ES-I3 (cell line): ENCODE data around the gene SIRPG.
"Not testable (repeated sequence)": the region's sequence is repeated elsewhere in the genome, so short reads cannot be mapped to it uniquely, and the experiment has no call there.

Experiments used
- H3K36me3 ChIP-seq: 2 replicates; pipeline ENCODE4 v1.6.1; 2013; ENCODE audit warnings: mild to moderate bottlenecking, low read length, control low read depth, moderate library complexity; ENCODE audit not compliant: insufficient read depth
- H3K4me1 ChIP-seq: 2 replicates; pipeline ENCODE4 v1.6.1; 2013; ENCODE audit warnings: mild to moderate bottlenecking, control low read depth, low read length; ENCODE audit not compliant: insufficient read depth
- H3K9ac ChIP-seq: 2 replicates; pipeline ENCODE4 v1.6.1; 2013; ENCODE audit warnings: low read depth, mild to moderate bottlenecking, low read length, moderate library complexity
- H3K9me3 ChIP-seq: 2 replicates; pipeline ENCODE4 v1.6.1; 2013; ENCODE audit warnings: mild to moderate bottlenecking, low read length, moderate library complexity; ENCODE audit not compliant: control insufficient read depth, insufficient read depth

Gene SIRPG

DNA sequence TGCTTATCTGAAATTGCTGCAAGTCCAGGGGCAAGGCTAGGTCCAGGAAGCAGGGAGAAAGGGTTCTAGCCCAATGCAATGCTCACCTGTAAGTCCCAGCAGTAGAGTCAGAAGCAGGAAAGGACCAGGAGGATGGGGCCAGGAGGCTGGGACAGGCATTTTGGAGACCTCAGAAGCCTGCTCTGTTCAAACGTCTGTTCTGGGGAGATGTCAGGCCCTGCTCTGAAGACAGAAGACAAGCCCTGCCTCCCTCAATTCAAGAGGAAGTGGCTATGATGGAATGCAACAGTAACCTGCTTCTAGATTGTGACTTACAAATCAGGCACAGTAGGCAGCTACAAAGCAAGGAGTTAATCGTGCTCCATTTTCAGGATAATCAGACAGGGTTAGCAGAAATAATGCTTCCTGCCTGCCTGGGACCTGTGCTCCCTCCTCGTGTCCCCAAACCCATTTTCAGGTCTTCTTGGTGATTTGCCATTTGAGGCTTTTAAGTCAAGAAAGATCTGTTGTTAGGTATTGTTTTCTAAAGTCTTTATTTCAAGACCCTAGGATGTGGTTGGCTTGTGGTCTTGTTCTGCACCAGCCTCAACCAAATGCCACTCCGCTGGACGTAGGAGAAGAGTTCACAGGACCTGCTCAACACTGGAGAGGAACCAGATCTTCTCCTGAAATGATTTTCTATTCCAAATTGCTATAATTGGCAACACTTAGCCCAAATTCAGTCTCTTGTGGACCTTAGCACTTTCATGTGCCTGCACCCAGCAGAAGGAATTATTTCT lies at the start of gene SIRPG:
TSS of gene SIRPG (minus strand) at position 224 of the 779 bp plus-strand sequence. CDS start at position 159, 65 bp downstream.
- Histone ChIP-seq H3K4me1 (no peaks in the 10 kb centered on the region), H3K9ac (no peak within 1 kb of the TSS), H3K36me3 (no peaks in the 10 kb centered on the region), H3K9me3 (no peaks in the 10 kb centered on the region)

DNA sequence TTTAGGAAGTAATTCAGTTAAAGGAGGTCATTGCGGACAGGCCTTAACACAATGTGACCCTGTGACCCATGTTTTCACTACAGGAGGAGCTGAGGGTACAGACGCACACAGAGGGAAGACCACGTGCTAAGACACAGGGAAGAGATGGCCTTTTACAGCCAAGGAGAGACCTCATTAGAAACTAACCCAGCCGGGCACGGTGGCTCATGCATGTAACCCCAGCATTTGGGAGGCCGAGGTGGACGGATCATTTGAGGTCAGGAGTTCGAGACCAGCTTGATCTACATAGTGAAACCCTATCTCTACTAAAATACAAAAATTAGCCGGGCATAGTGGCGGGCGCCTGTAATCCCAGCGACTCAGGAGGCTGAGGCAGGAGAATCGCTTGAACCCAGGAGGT lies 49.3 kb upstream of the SIRPG start:
- not testable (repeated sequence) for H3K9me3 ChIP-seq, H3K4me1 ChIP-seq, H3K36me3 ChIP-seq, H3K9ac ChIP-seq

DNA sequence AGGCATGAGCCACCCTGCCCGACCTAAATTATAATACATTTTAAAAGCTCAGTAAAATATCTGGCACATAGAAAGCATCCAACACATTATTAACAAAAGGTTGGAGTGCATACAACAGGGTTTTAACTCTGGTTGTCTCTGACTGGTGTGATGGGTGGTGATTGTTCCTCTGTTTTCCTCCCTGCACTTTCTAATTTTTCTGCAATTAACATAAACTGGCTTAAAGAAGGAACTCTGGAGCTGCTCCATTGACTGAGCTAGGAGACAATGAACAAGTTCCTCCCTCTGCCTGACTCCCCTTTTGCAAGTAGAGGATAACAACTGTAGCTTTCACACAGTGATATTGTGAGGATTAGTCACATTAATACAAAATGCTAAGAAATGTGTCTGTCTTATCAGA lies 48.5 kb upstream of the SIRPG start:
- H3K9ac ChIP-seq = no peak overlapping the region
- H3K4me1 ChIP-seq = no peaks in the 10 kb centered on the region
- no peaks in the 10 kb centered on the region for H3K36me3 ChIP-seq
- no peaks in the 10 kb centered on the region for H3K9me3 ChIP-seq

DNA sequence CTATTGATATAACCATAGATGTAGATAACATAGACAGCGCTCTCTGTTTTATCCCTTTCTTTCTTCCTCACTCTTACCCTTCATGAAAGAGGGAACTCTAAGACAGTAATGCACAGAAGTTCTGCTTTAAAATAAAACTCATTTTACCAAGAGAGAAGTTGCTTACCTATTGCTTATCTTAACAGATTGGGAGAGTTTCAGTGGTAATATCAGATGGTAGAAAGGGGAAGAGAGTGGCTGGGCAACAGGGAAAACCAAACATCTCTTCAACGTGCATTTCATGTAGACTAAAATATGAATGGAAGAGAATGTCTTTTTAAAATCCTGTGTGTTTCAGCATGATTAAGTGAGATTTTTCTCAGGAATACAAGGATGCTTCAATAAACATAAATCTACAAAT lies 45.3 kb upstream of the SIRPG start:
- H3K9me3 ChIP-seq = no peaks in the 10 kb centered on the region
- H3K4me1 ChIP-seq = no peaks in the 10 kb centered on the region
- H3K9ac ChIP-seq = no peak overlapping the region
- no peaks in the 10 kb centered on the region for H3K36me3 ChIP-seq

DNA sequence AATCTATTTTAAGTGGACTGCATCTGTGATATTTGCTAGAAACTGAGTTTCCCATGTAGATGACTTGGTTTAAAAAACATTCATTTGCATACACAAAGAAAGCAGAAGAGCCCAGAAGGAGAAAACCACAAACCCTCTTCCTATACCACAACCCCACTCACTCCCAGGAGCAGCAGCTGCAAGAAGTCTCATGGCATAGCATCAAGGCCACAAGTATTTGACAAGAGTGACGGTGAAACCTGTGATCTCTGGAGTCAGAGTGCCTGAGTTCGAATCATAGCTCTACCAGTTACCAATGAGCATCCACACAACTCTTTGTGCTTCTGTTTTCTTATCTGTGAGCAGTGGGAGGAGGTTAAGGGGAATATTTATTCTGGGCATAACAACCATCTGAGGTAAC lies 44.7 kb upstream of the SIRPG start:
- Histone ChIP-seq H3K4me1 (no peaks in the 10 kb centered on the region), H3K9ac (no peak overlapping the region), H3K36me3 (no peaks in the 10 kb centered on the region), H3K9me3 (no peaks in the 10 kb centered on the region)

DNA sequence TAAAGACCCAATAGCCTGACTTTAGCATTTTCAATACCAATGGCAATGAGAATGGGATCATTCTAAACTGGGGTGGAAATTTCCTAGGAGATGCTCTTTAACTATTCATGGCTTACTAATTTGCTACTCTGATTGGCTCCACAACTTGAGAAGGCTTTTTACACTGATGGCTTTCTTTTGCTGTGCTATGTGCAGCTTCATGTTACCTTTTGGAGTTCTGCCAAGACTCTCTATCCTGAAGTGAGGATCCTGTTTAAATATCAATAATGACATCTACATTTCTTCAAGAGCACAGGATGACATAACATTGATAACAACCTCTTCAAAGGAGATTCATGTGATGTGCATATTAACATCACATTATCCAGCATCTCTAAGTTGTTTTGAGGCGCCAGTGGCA lies 43.4 kb upstream of the SIRPG start:
- no peaks in the 10 kb centered on the region for H3K36me3 ChIP-seq
- H3K9me3 ChIP-seq = no peaks in the 10 kb centered on the region
- no peaks in the 10 kb centered on the region for H3K4me1 ChIP-seq
- H3K9ac ChIP-seq = no peak overlapping the region

DNA sequence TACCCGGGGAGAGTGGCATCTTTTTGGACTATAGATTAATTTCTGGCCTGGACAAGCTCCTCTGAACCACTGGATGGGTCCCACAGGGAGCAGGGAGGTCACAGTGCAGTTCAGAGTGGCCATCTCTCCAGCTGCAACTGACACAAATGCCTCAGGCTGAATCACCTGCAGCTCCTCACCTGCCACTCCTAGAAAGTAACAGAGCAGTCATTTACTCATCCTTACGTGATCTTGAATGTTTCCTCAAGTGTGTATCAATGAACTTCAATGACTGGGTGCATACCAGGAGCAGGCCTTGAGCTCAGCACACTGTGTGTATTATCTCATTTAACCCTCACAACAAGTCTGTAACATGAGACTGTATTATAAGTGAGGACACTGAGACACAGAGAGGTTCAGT lies 40.0 kb upstream of the SIRPG start:
- Histone ChIP-seq H3K9ac (no peak overlapping the region), H3K36me3 (no peaks in the 10 kb centered on the region), H3K4me1 (no peaks in the 10 kb centered on the region), H3K9me3 (no peaks in the 10 kb centered on the region; the same call in 1 of the 2 replicates)

DNA sequence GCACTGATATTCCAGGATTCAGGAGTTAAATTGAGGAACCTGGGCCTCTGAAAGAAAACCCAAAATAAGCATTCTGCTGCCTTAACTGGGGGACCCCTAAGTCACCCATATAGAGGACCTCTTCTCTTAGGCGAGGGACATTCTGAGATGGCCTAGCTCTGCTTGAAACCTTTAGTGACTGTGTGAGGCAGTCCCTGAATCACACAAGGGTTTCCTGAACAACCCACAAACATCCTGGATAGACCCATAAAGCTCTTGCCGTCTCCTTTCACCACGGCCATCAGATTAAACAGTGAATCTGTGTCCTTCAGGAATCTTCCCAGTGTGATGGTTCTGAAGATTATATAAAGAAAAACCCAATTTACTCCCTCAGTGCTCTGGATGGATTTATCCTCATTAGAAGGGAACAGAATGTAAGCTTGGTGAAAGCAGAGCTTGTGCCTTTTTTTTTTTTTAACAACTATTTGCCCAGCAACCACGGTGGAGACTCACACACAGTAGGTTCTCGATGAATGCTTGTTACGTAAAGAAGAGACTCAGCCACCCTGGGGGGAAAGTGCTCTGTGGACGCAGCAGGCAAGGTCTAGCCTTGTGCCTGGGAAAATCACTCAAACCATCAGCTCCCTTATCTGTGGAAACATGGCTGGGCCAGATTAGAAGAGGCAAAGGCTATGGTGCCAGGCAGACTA lies 39.1 kb upstream of the SIRPG start:
- H3K9me3 ChIP-seq = no peaks in the 10 kb centered on the region; the same call in 1 of the 2 replicates
- H3K36me3 ChIP-seq = no peaks in the 10 kb centered on the region
- no peaks in the 10 kb centered on the region for H3K4me1 ChIP-seq

DNA sequence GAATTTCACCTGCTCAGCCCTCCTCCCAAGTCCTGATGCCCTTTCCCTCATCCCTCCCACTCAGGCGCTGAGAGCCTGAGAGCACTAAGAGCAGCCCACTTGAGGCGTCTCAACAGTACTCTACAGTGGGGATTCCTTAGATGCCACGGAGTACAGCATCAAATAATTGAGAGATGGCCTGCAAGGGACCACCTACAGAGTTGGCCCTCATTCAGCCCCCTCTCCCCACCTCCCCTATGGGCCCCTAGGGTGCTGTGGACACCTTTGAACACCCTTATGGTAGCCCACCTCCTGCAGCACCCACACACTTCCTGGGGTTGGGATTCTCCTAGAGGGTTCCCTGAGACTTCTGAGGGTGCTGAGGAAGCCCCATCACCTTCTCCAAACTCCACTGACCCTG lies 37.1 kb upstream of the SIRPG start:
- Histone ChIP-seq H3K9me3 (no peaks in the 10 kb centered on the region; the same call in 1 of the 2 replicates), H3K36me3 (no peaks in the 10 kb centered on the region)

More for the DNA sequence above, 39.1 kb upstream of the SIRPG start:
- H3K9ac ChIP-seq = no peak overlapping the region

DNA sequence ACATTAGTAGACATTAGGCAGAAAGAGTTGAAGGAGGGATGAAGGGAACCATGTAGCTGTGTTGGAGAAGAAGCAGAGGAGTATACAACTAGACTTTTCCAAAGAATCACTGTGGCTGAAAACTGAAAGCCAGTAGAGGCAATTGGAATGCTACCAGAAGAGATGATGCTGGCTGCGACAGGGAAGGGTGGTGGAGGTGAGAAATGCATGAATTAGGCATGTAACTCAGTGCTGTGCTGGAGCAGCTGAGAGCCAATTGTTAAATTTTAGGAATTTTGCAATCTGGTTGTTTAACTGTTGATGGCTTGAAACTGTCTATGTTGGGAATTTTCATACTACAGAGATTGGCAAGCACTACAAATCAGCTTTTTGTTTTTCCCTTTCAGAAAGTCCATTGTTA lies 35.8 kb upstream of the SIRPG start:
- H3K9ac ChIP-seq = no peak overlapping the region
- H3K4me1 ChIP-seq = no peaks in the 10 kb centered on the region
- H3K36me3 ChIP-seq = no peaks in the 10 kb centered on the region
- no peaks in the 10 kb centered on the region; the same call in 1 of the 2 replicates for H3K9me3 ChIP-seq

More for the DNA sequence above, 37.1 kb upstream of the SIRPG start:
- Histone ChIP-seq H3K9ac (no peak overlapping the region), H3K4me1 (no peaks in the 10 kb centered on the region)

DNA sequence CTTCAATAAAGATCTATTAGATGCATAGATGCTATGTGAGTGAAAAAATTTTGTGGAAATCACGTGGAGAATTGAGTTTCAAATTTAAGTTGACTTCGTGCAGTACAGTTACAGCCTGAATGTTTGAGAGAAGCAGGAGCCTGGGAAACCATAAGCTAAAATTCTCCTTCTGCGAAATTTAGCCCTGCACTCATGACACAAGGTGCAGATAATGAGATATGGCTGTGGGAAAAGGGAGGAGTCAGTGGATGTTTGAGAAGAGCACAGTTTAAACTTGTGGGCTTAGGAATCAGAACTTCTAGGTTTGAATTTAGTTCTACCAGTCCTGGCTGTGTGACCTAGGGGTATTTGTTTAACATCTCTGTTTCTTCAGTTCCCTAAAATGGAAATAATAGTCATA lies 32.1 kb upstream of the SIRPG start:
- H3K4me1 ChIP-seq = no peaks in the 10 kb centered on the region
- no peaks in the 10 kb centered on the region for H3K36me3 ChIP-seq
- no peaks in the 10 kb centered on the region; the same call in 1 of the 2 replicates for H3K9me3 ChIP-seq
- no peak overlapping the region for H3K9ac ChIP-seq

DNA sequence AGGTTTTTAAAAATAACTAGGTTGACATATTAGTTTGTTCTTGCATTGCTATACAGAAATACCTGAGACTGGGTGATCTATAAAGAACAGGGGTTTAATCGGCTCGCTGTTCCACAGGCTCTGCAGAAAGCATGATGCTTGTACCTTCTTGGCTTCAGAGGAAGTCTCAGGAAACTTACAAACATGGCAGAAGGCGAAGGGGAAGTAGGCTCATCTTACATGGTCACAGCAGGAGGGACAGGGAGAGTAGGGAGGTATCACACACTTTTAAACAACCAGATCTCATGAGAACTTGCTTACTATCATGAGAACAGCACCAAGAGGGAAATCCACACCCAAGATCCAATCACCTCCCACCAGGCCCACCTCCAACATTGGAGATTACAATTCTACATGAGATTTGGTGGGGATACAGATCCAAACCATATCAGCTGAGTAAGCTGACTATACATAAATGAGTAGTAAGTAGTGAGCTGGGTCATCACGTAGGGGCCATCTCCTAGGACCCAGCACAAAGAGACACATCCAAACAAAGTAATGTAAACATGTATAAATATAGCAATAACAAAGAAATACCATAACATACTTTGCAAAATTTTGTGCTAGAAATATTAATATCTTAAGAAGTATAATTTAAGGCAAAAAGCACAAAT lies 31.4 kb upstream of the SIRPG start:
- H3K9me3 ChIP-seq = no peaks in the 10 kb centered on the region
- H3K9ac ChIP-seq = no peak overlapping the region
- H3K4me1 ChIP-seq = no peaks in the 10 kb centered on the region
- no peaks in the 10 kb centered on the region for H3K36me3 ChIP-seq

DNA sequence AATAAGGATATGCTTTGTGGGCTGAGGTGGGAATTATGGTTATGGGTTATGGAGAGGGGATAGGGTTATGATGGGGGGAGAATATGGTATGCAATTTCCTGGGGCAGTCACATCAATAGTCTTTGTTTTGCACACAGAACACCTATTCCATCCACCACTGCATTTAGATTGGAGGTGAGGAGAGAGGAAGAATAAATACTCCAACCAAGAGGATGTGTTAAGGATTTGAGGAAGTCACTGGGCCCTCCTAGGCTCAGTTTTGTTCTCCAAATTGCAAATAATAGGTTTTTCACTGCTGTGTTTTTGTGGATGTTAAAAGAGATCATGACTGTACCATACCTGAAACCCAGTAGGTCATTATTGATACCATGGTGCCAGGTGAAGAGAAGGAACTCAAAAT lies 29.5 kb upstream of the SIRPG start:
- Histone ChIP-seq H3K4me1 (no peaks in the 10 kb centered on the region), H3K9me3 (0 out of 2 replicates have a peak, but pooled peaks cover 1% of the 10 kb centered on the region), H3K36me3 (no peaks in the 10 kb centered on the region), H3K9ac (no peak overlapping the region)

DNA sequence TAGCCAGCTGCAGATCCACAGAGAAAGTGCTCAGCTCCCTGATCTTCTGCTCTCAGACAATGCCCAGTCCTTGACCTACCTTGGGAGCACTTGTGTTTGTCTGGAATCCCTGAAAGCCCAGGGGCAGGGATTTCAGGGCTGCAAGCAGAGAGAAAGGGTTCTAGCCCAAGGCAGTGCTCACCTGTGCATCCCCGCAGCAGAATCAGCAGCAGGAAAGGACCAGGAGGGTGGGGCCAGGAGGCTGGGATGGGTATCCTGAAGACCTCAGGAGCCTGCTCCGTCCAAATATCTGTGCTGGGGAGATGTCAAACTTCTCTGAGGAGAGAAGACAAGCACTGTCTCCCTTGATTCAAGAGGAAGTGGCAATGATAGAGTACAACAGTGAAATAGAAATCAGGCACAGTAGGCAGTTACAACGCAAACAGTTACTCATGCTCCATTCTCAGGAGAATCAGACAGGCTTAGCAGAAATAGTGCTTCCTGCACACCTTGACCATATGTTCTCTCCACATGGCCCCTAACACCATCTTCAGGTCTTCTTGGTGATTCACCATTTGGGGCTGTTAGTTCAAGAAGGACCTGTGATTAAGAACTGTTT lies 28.7 kb upstream of the SIRPG start:
- Histone ChIP-seq H3K9ac (no peak overlapping the region), H3K9me3 (0 out of 2 replicates have a peak, but pooled peaks cover 6% of the 10 kb centered on the region), H3K36me3 (no peaks in the 10 kb centered on the region), H3K4me1 (no peaks in the 10 kb centered on the region)
